HG02610 (cell line): ENCODE data around the gene SMCO2.

Source experiments
- ATAC-seq: cut with Tn5 transposase; IDR thresholded peaks from one replicate; pipeline ENCODE4 v1.9.1; 2021; ENCODE audit warnings: mild to moderate bottlenecking, moderate library complexity; ENCODE audit not compliant: unreplicated experiment

The SMCO2 gene

DNA sequence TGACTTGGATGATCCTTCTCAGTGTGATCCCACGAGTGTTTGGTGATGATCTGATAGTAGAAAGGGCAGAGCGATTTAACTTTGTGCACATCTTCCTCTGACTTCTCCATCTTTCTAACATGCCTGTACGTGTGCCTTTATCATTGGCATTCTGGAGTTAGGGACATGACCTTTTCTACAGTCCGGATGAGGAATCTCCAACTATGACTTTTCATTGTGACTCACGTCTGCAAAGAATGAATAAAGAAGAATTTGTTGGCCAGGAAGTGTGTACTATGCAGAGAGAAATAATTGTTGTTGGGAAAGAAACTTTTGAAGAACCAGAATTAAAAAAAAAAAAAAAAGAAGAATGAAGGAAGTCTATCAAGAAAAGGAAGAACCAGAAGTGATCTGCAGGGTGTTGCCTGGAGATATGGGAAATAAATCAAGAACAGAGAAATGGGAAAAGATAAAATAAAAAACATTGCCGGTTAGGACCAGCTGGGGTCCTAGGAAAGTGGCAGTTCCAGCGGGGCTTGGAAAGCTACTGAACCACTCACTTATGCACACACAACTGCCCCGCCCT lies 102.8 kb downstream of the SMCO2 start:
- ATAC-seq, result no peak

DNA sequence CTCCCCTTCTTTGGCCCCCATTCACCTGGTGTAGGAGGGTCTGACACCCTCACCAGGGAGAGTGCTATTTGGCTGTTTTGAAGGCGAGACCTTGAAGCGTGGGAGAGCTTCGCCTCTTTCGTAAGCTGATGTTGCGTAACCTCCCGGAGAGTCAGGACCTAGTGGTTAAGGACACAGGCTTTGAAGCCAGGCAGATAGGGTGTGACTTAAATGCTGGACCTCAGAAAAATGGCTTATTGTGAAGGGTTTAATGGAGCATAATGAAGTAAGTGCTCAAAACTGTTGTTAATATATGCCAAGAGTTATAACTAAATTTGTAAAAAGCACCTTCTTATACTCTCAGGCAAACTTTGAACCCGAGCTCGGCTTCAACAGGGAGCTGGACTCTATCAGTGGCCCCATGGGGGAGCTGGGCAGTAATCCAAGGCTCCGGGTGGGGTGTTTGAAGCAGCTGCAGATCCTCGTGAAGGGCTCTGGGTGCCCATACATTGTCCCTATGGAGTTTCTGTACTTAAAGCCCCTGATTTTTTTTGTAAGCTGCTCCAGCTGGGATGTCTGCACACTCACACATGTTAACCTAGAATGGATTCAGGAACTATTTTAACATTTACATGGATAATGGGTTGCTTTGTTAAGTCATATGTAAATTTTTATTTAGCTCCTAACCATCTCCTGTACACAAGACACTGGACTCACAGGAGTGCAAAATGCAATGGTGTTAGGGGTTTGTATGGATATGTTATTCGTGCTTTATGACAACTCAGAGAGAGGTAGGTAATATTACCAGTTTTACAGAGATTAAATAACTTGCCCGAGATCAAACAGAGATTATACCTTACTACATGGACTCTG lies 103.5 kb downstream of the SMCO2 start:
- ATAC-seq, result no peak

DNA sequence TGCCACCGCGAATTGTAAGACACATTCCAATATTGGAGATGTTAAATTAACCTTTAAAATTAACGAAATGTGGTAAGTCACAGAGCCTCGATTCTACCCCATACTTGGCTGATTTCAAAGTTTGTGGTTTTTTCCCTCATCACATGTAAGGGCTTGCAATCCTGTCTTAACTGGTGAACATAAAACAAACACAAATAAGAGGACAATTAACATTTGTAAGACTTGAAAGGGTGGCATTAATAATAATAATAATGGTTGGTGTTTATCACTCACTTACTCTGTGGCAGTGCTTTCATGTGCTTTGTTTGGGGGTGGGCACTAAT lies 104.1 kb downstream of the SMCO2 start:
- ATAC-seq, result no peak

- no peak for ATAC-seq
Measured at GRCh38 chr12:27551172-27551840, 104.8 kb downstream of the SMCO2 start.
